IgD-negative memory B cell (primary cell): ENCODE data around the gene ADARB2. TPM values are rescaled to one million over a fixed set of nuclear protein-coding genes. Genes with fewer than 3 reads are reported as not detected.

ENCODE experiments used
- H3K27ac Mint-ChIP-seq, 3 donors: one replicate each; pipeline ENCODE4 v1.8.0; 2020 to 2022; ENCODE audit warnings: mild to moderate bottlenecking in 3 of 3, mixed read lengths in 3 of 3, moderate library complexity in 1 of 3
- H3K27me3 Mint-ChIP-seq: one replicate; pipeline ENCODE4 v1.8.0; 2021; ENCODE audit warnings: mixed read lengths
- H3K36me3 Mint-ChIP-seq: one replicate; pipeline ENCODE4 v1.8.0; 2020; ENCODE audit warnings: mild to moderate bottlenecking, mixed read lengths
- H3K4me1 Mint-ChIP-seq, 3 donors: one replicate each; pipeline ENCODE4 v1.8.0; 2020 to 2022; ENCODE audit warnings: mixed read lengths in 3 of 3, mild to moderate bottlenecking in 1 of 3
- H3K4me3 Mint-ChIP-seq, 4 donors: one replicate each; pipeline ENCODE4 v1.8.0; 2020 to 2022; ENCODE audit warnings: mild to moderate bottlenecking in 4 of 4, mixed read lengths in 4 of 4, moderate library complexity in 3 of 4
- H3K9me3 Mint-ChIP-seq, 3 donors: one replicate each; pipeline ENCODE4 v1.8.0; 2020 to 2021; ENCODE audit warnings: mixed read lengths in 3 of 3, mild to moderate bottlenecking in 1 of 3
- polyA plus RNA-seq: library from polyadenylated mRNA; unstranded; fragments of 300-500 nt; fragmentation: Illumina TruSeq; gene quantifications from one replicate; pipeline ENCODE4 v1.2.3, GENCODE V29; 2021

ADARB2 gene
- polyA plus RNA-seq, 1 donor from 2014 or later = not detected

DNA sequence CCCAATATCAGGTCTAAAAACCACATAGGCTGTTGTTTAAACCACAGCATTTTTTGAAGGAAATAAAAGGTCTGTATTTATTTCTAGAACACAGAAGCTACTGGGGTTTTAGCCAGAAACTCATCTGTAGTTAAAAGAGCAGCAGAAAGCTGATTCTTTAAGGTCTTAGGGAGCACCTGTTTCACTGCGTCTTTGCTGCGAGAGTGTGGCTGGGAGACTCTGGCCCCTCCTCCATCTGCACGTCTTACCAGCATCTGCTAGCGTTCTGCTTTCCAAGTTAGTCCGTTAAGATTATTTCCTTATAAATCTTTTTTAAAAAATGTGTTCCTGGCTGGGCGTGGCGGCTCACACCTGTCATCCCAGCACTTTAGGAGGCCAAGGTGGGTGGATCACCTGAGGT, 95.9 kb downstream of the ADARB2 start:
- Mint-ChIP-seq H3K9me3 (peaks cover 0 to 3% (median 0%) of the 10 kb centered on the region in 3 donors), H3K27ac (no peak overlapping the region)

DNA sequence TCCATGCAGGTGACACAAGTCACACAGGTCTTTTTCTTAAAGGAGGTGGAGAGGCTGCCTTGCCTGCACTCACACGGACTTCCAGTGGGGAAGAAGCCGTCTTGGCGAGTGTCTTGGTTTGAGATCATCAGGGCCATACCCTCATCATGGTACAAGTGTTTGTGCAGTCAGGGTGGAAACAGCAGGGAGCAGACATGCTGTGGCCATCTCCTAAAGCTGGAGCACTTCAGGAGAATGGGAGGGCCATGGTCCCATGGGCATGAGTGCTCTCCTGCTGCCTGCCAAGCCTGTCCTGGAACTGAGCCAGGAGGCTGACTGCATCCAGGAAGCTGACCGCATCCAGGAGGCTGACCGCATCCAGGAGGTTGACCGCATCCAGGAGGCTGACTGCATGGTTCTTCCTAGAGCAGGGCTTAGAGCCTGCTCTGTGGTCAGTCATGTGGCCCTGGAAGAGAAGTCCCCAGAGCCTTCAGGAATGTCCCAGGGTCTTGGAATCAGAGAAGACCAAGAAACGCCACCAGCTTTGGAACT, 98.4 kb downstream of the ADARB2 start:
- H3K27ac Mint-ChIP-seq = no peak overlapping the region
- H3K9me3 Mint-ChIP-seq = no peaks in the 10 kb centered on the region
- peaks cover 12% of the 10 kb centered on the region for H3K27me3 Mint-ChIP-seq

More for the DNA sequence above, 95.9 kb downstream of the ADARB2 start:
- no peak overlapping the region for H3K4me3 Mint-ChIP-seq
- no peaks in the 10 kb centered on the region for H3K36me3 Mint-ChIP-seq
- H3K4me1 Mint-ChIP-seq = peaks cover 0 to 9% (median 0%) of the 10 kb centered on the region in 3 donors
- H3K27me3 Mint-ChIP-seq = peaks cover 10% of the 10 kb centered on the region

GRCh38 chr10:1635340-1635739, 102.0 kb downstream of the ADARB2 start:
- Mint-ChIP-seq H3K36me3 (peaks cover 2% of the 10 kb centered on the region), H3K4me1 (peaks cover 0 to 3% (median 0%) of the 10 kb centered on the region in 3 donors), H3K27ac (no peak overlapping the region), H3K4me3 (no peak overlapping the region), H3K27me3 (peaks cover 21% of the 10 kb centered on the region), H3K9me3 (no peaks in the 10 kb centered on the region)

More for the DNA sequence above, 98.4 kb downstream of the ADARB2 start:
- H3K4me3 Mint-ChIP-seq = no peak overlapping the region
- peaks cover 0 to 9% (median 0%) of the 10 kb centered on the region in 3 donors for H3K4me1 Mint-ChIP-seq
- peaks cover 2% of the 10 kb centered on the region for H3K36me3 Mint-ChIP-seq

DNA sequence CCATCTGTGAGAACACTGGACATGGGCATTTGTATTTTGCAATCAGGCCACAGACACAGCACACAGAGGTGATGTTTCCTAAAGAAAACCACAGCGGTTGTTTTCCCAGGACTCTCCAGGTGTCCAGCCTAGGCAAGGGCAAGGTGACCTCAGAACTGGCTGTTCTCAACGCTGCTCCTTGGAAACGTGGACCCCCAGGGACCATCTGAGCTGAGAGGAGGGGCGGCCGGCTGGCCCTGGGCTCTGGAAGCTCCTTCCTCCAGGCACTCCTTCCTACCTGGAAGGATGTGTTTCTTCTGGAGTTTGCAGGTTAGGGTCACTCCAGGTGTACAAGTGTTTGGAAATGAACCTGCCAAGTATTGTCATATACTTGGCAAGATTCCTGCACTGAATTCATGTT, 103.1 kb downstream of the ADARB2 start:
- Mint-ChIP-seq H3K4me1 (peaks cover 0 to 7% (median 0%) of the 10 kb centered on the region in 3 donors), H3K4me3 (no peak overlapping the region), H3K36me3 (peaks cover 2% of the 10 kb centered on the region), H3K27ac (no peak overlapping the region), H3K9me3 (no peaks in the 10 kb centered on the region), H3K27me3 (peaks cover 21% of the 10 kb centered on the region)

- Mint-ChIP-seq H3K4me3 (no peak overlapping the region), H3K36me3 (peaks cover 2% of the 10 kb centered on the region), H3K4me1 (peaks cover 0 to 7% (median 0%) of the 10 kb centered on the region in 3 donors), H3K27ac (no peak overlapping the region), H3K27me3 (peaks cover 21% of the 10 kb centered on the region), H3K9me3 (no peaks in the 10 kb centered on the region)
Measured at GRCh38 chr10:1633783-1634182, 103.5 kb downstream of the ADARB2 start.

DNA sequence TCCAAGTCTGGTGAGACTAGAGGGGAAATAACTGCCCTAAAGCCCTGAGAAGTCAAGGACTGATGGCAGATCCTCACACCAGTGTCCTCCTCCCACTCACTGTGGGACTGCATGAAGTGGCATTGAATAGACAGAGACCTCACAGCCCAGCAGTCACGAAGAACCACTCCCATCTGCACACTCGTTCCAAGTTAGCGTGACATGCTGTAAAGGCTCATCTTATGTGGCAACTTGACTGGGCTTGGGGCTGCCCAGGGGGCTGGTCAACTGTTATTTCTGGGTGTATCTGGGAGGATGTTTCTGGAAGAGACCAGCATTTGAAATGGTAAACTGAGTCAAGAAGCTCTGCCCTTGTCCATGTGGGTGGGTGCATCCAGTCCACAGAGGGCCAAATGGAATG, 104.7 kb downstream of the ADARB2 start:
- H3K4me1 Mint-ChIP-seq = peaks cover 0 to 7% (median 0%) of the 10 kb centered on the region in 3 donors
- H3K9me3 Mint-ChIP-seq = no peaks in the 10 kb centered on the region
- peak overlapping the region in 1 of 4 donors; percentile 13 for H3K4me3 Mint-ChIP-seq
- H3K27ac Mint-ChIP-seq = no peak overlapping the region
- H3K36me3 Mint-ChIP-seq = peaks cover 2% of the 10 kb centered on the region
- peaks cover 20% of the 10 kb centered on the region for H3K27me3 Mint-ChIP-seq

DNA sequence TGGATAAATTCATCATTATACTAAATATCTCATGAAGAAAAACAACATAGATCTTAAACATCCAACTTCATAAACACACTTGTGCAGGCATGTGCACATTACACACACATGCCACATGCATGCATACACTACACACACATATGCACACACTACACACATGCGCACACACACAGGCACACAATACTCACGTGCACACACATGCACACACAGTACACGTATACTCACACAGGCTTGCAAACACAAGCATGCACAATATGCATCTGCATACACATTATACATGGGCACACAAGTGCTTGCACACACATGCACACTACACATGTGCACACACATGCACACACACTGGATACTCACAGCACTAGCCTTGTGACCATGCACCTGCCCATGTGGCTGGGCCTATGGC, 105.2 kb downstream of the ADARB2 start:
- peaks cover 17% of the 10 kb centered on the region for H3K27me3 Mint-ChIP-seq
- H3K4me1 Mint-ChIP-seq = peaks cover 0 to 7% (median 0%) of the 10 kb centered on the region in 3 donors
- peaks cover 4% of the 10 kb centered on the region for H3K36me3 Mint-ChIP-seq
- no peak overlapping the region for H3K4me3 Mint-ChIP-seq
- H3K9me3 Mint-ChIP-seq = no peaks in the 10 kb centered on the region
- no peak overlapping the region for H3K27ac Mint-ChIP-seq

GRCh38 chr10:1631282-1631681, 106.0 kb downstream of the ADARB2 start:
- H3K4me3 Mint-ChIP-seq = no peak overlapping the region
- no peaks in the 10 kb centered on the region for H3K9me3 Mint-ChIP-seq
- H3K27ac Mint-ChIP-seq = peak overlapping the region in 1 of 3 donors; percentile 53
- peaks cover 17% of the 10 kb centered on the region for H3K27me3 Mint-ChIP-seq
- peaks cover 4% of the 10 kb centered on the region for H3K36me3 Mint-ChIP-seq
- peaks cover 0 to 7% (median 0%) of the 10 kb centered on the region in 3 donors for H3K4me1 Mint-ChIP-seq

DNA sequence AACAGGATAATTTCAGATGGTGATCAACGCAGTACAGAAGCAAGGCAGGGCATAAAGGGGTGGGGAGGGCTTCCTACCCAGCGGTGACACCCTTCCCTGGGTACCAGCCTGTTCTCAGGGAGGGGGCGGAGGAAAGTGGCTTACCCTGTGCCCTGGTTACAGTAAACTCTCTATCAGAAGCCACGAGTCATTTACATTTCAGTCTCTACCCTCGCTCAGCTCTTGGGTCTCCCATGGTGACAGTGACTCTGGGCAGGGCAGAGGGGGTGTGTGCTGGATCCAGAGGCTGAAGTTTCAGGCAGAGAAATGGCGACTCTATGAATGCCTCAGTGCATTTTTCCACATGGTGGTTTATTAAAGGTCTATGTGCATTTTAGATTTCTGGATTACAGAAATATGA, 107.0 kb downstream of the ADARB2 start:
- H3K27me3 Mint-ChIP-seq = peaks cover 12% of the 10 kb centered on the region
- H3K4me3 Mint-ChIP-seq = no peak overlapping the region
- H3K27ac Mint-ChIP-seq = no peak overlapping the region
- peaks cover 0 to 7% (median 0%) of the 10 kb centered on the region in 3 donors for H3K4me1 Mint-ChIP-seq
- H3K36me3 Mint-ChIP-seq = peaks cover 2% of the 10 kb centered on the region
- no peaks in the 10 kb centered on the region for H3K9me3 Mint-ChIP-seq

- H3K27ac Mint-ChIP-seq = peak overlapping the region in 1 of 3 donors; percentile 35
- peaks cover 0 to 7% (median 0%) of the 10 kb centered on the region in 3 donors for H3K4me1 Mint-ChIP-seq
- no peak overlapping the region for H3K4me3 Mint-ChIP-seq
- peaks cover 10% of the 10 kb centered on the region for H3K27me3 Mint-ChIP-seq
- H3K9me3 Mint-ChIP-seq = no peaks in the 10 kb centered on the region
- peaks cover 2% of the 10 kb centered on the region for H3K36me3 Mint-ChIP-seq
Measured at GRCh38 chr10:1629326-1630198, 107.8 kb downstream of the ADARB2 start.

DNA sequence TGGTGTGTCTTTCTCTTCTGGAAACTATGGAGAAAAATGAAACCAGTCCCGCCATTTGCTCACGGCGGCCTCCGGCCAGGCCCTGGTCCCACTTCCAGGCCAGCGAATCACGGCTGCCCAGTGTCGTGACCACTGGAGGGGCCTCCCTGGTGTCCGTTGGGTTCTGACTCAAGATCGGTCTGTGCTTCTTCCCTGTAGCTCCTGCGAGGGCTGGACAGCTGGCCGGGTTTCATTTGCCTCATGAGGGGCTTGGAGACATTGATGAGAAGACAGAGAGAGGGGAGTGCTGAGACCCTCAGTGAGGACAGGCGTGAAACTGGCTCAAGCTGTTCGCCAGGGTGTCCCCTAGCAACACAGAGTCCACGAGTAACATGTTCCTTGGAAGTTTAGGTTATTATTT, 108.6 kb downstream of the ADARB2 start:
- Mint-ChIP-seq H3K4me1 (peaks cover 0 to 7% (median 0%) of the 10 kb centered on the region in 3 donors), H3K4me3 (no peak overlapping the region), H3K36me3 (peaks cover 2% of the 10 kb centered on the region), H3K27ac (no peak overlapping the region), H3K27me3 (peaks cover 11% of the 10 kb centered on the region), H3K9me3 (no peaks in the 10 kb centered on the region)

- H3K4me3 Mint-ChIP-seq = no peak overlapping the region
- H3K4me1 Mint-ChIP-seq = peaks cover 0 to 7% (median 0%) of the 10 kb centered on the region in 3 donors
- no peak overlapping the region for H3K27ac Mint-ChIP-seq
- peaks cover 2% of the 10 kb centered on the region for H3K36me3 Mint-ChIP-seq
- peaks cover 8% of the 10 kb centered on the region for H3K27me3 Mint-ChIP-seq
- no peaks in the 10 kb centered on the region for H3K9me3 Mint-ChIP-seq
Measured at GRCh38 chr10:1627945-1628344, 109.4 kb downstream of the ADARB2 start.

- Mint-ChIP-seq H3K4me1 (peaks cover 0 to 7% (median 0%) of the 10 kb centered on the region in 3 donors), H3K4me3 (no peak overlapping the region), H3K36me3 (peaks cover 2% of the 10 kb centered on the region), H3K9me3 (no peaks in the 10 kb centered on the region), H3K27ac (no peak overlapping the region), H3K27me3 (peaks cover 7% of the 10 kb centered on the region)
Measured at GRCh38 chr10:1626835-1627234, 110.5 kb downstream of the ADARB2 start.

GRCh38 chr10:1626410-1626809, 110.9 kb downstream of the ADARB2 start:
- peaks cover 7% of the 10 kb centered on the region for H3K27me3 Mint-ChIP-seq
- peaks cover 0 to 7% (median 0%) of the 10 kb centered on the region in 3 donors for H3K4me1 Mint-ChIP-seq
- no peak overlapping the region for H3K4me3 Mint-ChIP-seq
- no peaks in the 10 kb centered on the region for H3K9me3 Mint-ChIP-seq
- peaks cover 2% of the 10 kb centered on the region for H3K36me3 Mint-ChIP-seq
- H3K27ac Mint-ChIP-seq = no peak overlapping the region

- Mint-ChIP-seq H3K4me3 (no peak overlapping the region), H3K4me1 (peaks cover 0 to 4% (median 0%) of the 10 kb centered on the region in 3 donors), H3K27ac (no peak overlapping the region), H3K9me3 (no peaks in the 10 kb centered on the region), H3K27me3 (peaks cover 2% of the 10 kb centered on the region), H3K36me3 (peaks cover 2% of the 10 kb centered on the region)
Measured at GRCh38 chr10:1625731-1626130, 111.6 kb downstream of the ADARB2 start.
